NCI-H1092 (cell line): Measurements from ENCODE around the gene HJV.
"Not testable (repeated sequence)": the region's sequence is repeated elsewhere in the genome, so short reads cannot be mapped to it uniquely, and the experiment has no call there.

Source experiments
- DNase-seq: peaks from one replicate; lab custom pipeline; 2025; lab: John Stamatoyannopoulos, UW

The HJV gene

DNA sequence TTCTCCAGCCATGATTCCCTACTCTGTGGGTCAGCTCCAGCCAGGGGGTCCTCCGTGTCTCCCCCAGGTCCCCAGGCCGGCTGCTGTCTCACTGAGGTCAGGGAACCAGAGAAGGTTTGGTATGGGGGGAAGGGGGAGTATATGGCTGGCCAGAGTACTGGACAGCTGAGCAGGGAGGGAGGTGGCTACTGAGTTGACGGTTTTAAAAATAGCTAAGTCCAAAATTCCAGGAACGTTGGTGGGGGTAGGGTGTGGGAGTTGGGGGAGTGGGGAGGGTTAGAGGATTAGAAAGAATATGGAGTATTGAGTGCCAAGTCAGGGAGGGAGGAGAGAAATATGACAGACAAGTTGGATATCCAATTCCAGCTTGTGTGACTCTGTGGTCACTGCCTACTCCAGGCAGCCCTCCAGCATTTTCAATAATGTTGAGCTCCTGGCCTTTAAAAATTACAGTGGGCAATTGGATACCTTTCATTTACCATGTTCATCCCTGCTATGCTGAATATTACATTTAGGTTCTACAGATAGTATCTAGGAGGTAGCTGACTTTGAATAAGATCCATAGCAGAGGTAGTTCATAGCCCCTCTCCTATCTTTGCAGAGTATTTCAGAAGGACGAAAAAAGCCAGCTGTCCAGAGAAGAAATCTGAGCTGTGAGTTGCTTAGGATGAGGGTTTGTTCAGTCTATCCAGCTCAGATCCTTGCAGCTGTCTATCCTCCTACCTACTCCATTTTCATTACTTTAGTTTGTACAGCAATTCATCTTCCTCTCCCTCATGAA lies at the start of gene HJV:
TSS of gene HJV (minus strand) at position 114 of the 781 bp plus-strand sequence. CDS start 1,504 bp downstream, outside the sequence.
- DNase-seq = no peak

- not testable (repeated sequence) for DNase-seq
Observed at GRCh38 chr1:146059148-146059547, 37.6 kb upstream of the HJV start.

GRCh38 chr1:146051852-146052676 lies 30.5 kb upstream of the HJV start:
- DNase-seq = peak; percentile 94

GRCh38 chr1:146051452-146051851 lies 29.9 kb upstream of the HJV start:
- no peak for DNase-seq

- not testable (repeated sequence) for DNase-seq
Observed at GRCh38 chr1:146050652-146050963, 29.1 kb upstream of the HJV start.

DNA sequence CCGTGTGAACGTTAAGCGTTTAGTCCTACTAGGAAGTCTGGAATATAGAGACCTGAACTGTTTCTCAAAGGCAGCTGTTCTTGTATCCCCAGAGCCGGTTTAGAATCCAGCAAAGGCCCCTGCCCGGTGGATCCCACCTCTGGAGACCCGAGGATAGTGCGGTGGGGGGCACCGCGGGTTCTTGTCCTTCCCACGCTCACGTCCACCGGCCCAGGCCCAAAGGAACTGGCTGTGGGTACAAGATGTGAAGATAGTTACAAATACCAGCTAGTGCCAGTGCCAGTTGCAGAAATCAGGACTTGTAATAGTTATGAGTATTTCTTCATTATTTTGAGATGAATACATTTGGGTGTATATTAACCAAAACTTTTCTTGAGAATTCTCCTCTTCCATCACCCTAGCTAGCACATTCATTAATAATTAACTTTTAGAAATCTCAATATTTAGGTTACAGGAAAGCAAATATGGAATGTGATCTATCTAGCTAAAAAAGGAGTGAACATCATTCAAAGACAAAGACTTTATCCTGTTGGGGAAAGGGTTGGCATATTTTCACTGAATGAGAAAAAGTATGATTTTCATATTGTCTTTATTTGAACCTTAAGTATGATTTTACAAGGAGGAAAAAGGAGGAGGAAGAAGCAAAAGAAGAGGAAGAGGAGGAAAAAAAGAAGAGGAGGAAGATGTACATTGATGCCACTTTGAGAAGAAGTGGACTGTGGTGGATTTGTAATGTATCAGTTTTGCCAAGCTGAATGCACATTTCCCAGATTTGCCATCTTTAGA lies 28.5 kb upstream of the HJV start:
- DNase-seq = not testable (repeated sequence)

GRCh38 chr1:146049436-146049835 lies 27.9 kb upstream of the HJV start:
- DNase-seq = no peak

DNA sequence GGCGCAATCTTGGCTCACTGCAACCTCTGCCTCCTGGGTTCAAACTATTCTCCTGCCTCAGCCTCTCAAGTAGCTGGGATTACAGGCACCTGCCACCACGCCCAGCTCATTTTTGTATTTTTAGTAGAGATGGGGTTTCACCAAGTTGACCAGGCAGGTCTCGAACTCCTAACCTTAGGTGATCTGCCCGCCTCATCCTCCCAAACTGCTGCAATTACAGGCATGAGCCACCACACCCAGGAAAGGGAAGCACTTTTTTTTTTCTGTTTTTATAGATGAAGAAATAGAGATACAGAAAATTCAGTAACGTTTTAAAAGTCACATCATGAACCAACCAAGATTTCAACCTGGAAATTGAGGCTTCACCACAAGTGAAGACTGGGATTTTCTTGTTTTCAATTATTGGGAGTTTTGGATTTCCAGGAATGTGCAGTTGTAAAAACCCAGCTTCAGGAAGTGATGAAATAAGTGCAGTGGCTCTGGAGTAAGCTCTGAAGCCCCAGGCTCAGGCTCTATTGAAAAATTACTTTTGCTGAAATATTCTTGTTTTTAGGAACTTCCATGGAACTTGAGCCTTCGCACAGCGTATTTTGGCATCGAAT lies 27.1 kb upstream of the HJV start:
- DNase-seq = not testable (repeated sequence)

- no peak for DNase-seq
Observed at GRCh38 chr1:146046664-146047063, 25.1 kb upstream of the HJV start.

DNA sequence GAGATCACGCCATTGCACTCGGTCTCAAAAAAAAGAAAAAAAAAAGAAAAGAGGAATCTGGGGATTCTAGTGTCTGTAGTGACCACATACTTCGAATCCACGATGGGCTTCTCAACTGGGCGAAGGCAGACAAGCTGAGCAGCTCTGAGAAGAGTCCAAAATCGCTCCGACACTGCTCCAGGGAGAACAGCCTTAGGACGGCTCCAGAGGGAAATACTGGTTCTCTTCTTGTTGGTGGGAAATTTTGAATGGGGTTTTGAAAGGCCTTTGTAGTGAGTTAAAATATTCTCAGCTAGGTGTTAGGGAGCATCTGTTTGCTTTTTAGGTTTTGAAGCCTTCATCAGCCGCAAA lies 18.3 kb upstream of the HJV start:
- DNase-seq = no peak

GRCh38 chr1:146036965-146037646 lies 15.6 kb upstream of the HJV start:
- peak; percentile 91 for DNase-seq

DNA sequence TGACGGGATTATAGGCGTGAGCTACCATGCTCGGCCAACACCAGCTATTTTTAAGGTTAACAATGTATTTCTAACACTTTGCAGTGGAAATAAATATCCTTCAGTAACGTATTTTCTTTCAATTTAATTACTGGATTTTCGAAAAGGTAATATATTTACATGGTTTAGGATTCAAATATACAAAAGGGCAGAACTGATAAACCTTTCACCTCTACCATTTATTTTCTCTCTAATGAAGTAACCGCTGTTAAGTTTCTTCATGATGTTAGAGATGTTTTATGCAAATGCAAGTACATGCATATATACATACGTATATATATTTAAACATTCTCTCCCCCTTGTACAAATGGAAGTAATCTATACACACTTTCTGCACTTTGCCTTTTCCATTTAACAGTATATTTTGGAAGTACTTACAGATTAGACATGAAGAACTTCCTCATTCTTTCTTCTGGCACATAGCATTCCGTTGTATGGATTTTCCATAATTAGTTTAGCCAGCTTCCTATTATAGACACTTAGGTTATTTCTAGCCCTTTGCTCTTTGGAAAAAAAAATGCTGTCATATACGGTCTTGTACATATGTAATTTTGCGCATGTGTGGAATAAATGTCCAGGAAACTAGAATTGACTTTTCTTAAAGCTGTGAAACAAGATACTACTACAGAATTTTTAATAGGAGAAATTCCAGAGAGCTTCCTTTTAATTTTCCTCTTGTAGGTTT lies 14.9 kb upstream of the HJV start:
- DNase-seq = no peak

- DNase-seq = no peak
Observed at GRCh38 chr1:146035048-146035423, 13.5 kb upstream of the HJV start.

GRCh38 chr1:146032631-146033219 lies 11.2 kb upstream of the HJV start:
- DNase-seq = peak; percentile 16

GRCh38 chr1:146031476-146031875 lies 9.9 kb upstream of the HJV start:
- DNase-seq = no peak

- DNase-seq = no peak
Observed at GRCh38 chr1:146029117-146029516, 7.6 kb upstream of the HJV start.

DNA sequence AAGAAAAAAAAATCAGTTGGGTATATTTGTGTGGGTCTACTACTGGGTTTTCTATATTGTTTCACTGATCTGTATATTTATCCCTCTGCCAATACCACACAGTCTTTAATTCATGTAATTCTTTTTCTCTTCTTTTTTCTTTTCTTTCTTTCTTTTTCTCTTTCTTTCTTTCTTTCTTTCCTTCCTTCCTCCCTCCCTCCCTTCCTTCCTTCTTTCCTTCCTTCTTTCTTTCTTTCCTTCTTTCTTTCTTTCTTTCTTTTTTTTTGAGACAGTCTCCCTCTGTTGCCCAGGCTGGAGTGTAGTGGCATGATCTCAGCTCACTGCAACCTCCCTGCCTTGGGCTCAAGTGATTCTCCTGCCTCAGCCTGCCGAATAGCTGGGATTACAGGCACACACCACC lies 5.1 kb upstream of the HJV start:
- not testable (repeated sequence) for DNase-seq

DNA sequence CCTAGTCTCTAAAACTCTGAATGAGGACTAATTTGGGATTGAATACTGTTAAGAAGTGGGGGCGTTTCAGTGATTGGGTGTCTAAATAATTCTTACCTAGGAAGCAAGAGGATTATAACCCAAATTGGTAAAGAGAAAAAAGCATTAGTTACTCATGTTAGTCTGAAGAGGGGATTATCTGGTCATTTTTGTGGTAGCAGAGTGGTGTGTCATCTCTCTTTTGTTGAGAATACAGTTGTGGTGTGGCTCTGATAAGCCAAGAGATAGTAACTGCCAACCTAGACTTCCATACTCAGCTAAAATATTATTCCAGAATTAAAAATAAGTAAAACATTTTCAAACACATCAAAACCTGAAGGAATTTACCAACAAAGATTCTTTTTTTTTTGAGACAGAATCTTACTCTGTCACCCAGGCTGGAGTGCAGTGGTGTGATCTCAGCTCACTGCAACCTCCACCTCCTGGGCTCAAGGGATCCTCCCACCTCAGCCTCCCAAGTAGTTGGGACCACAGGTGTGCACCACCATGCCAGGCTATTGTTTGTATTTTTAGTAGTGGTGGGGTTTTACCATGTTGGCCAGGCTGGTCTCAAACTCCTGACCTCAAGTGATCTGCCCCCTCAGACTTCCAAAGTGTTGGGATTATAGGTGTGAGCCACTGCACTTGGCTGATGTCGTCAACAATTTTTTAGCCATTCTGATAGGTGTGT lies 4.4 kb upstream of the HJV start:
- DNase-seq = not testable (repeated sequence)

- no peak for DNase-seq
Observed at GRCh38 chr1:146022403-146023127, 1.0 kb upstream of the HJV start.
